Measurements from ENCODE around the gene WDPCP.

The WDPCP gene

GRCh38 chr2:63537306-63537705, 51.0 kb downstream of the WDPCP start:
- DNase-seq (ENCODE audit: low read depth) = peak; percentile 26
- TF ChIP-seq, protein P1, sequence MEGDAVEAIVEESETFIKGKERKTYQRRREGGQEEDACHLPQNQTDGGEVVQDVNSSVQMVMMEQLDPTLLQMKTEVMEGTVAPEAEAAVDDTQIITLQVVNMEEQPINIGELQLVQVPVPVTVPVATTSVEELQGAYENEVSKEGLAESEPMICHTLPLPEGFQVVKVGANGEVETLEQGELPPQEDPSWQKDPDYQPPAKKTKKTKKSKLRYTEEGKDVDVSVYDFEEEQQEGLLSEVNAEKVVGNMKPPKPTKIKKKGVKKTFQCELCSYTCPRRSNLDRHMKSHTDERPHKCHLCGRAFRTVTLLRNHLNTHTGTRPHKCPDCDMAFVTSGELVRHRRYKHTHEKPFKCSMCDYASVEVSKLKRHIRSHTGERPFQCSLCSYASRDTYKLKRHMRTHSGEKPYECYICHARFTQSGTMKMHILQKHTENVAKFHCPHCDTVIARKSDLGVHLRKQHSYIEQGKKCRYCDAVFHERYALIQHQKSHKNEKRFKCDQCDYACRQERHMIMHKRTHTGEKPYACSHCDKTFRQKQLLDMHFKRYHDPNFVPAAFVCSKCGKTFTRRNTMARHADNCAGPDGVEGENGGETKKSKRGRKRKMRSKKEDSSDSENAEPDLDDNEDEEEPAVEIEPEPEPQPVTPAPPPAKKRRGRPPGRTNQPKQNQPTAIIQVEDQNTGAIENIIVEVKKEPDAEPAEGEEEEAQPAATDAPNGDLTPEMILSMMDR (conservative IDR thresholded peaks at IDR 0.05; ENCODE audit: low read depth, low read length) = no peak
- H3K4me3 ChIP-seq (ENCODE audit: low read depth, low read length) = no peak overlapping the region

GRCh38 chr2:63530704-63531279, 57.5 kb downstream of the WDPCP start:
- no peak for DNase-seq (ENCODE audit: low read depth)
- TF ChIP-seq, protein P1 (conservative IDR thresholded peaks at IDR 0.05; ENCODE audit: low read depth, low read length) = no peak
- no peak overlapping the region for H3K4me3 ChIP-seq (ENCODE audit: low read depth, low read length)

DNA sequence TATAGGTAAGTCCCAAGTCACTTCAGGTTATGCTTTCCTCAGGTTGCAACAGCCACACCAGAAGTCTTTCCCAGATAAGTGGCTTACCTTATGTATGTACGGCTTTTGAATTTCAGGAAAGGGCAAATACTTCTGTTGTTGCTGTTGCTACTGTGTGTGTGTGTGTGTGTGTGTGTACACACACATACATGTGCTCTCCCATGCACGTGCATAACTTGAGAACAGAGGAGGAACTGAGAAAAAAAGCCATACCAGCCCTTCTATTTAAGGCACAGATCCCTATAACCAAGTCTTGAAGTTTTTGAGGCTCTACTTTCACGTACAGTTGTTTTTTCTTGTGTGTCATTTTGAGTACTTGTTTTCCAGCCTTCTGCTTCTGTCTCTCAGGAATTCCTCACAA, 62.4 kb downstream of the WDPCP start:
- no peak overlapping the region for H3K4me3 ChIP-seq (ENCODE audit: low read depth, low read length)
- TF ChIP-seq, protein P1 (conservative IDR thresholded peaks at IDR 0.05; ENCODE audit: low read depth, low read length) = no peak
- DNase-seq (ENCODE audit: low read depth) = no peak

DNA sequence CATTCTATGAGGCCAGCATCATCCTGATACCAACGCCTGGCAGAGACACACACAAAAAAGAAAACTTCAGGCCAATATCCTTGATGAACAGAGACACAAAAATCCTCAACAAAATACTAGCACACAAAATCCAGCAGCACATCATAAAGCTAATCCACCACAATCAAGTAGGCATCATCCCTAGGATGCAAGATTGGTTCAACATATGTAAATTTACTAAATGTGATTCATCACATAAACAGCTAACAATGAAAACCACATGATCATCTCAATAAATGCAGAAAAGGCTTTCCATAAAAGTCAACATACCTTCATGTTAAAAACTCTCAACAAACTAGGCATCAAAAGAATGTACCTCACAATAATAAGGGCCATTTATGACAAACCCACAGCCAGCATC, 65.3 kb downstream of the WDPCP start:
- no peak overlapping the region for H3K4me3 ChIP-seq (ENCODE audit: low read depth, low read length)
- TF ChIP-seq, protein P1 (conservative IDR thresholded peaks at IDR 0.05; ENCODE audit: low read depth, low read length) = no peak
- no peak for DNase-seq (ENCODE audit: low read depth)

DNA sequence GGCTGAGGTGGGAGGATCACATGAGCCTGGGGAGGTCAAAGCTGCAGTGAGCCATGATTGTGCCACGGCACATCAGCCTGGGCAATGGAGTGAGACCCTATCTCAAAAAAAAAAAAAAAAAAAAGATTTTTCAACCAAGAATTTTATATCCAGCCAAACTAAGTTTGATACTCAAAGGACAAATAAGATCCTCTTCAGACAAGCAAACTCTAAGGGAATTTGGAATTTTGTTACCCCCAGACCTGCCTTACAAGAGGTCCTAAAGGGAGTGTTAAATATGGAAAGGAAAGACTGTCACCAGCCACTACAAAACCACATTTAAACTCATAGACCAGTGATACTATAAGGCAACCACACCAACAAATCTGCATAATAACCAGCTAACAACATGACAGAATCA, 67.5 kb downstream of the WDPCP start:
- H3K4me3 ChIP-seq (ENCODE audit: low read depth, low read length) = no peak overlapping the region
- DNase-seq (ENCODE audit: low read depth) = no peak
- TF ChIP-seq, protein P1 (conservative IDR thresholded peaks at IDR 0.05; ENCODE audit: low read depth, low read length) = no peak

DNA sequence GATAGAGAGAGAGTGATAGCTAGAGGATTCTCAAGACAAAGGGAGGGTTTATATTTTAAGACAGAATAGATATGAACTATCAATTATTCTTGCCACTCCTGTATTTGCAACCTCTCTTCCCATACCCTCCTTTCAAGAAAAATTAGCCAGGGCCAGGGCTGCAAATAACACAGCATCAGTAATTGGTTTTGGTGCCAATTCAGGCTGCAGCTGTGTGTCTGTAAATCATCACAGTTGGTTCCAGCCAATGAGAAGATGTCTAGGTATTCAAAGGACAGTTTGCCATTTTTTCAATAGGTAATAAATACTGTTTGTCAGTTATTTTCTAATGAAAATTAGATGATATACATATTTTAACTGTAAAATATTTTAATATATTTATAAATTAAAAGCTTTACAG, 73.5 kb downstream of the WDPCP start:
- DNase-seq (ENCODE audit: low read depth) = no peak
- H3K4me3 ChIP-seq (ENCODE audit: low read depth, low read length) = no peak overlapping the region
- TF ChIP-seq, protein P1 (conservative IDR thresholded peaks at IDR 0.05; ENCODE audit: low read depth, low read length) = no peak

GRCh38 chr2:63514237-63514716, 74.0 kb downstream of the WDPCP start:
- DNase-seq (ENCODE audit: low read depth) = no peak
- TF ChIP-seq, protein P1 (conservative IDR thresholded peaks at IDR 0.05; ENCODE audit: low read depth, low read length) = no peak
- H3K4me3 ChIP-seq (ENCODE audit: low read depth, low read length) = no peak overlapping the region

All from choroid plexus epithelial cell (primary cell).